IPS-11a (cell line): Measurements from ENCODE around the gene GALNT6.

Experiments used
- H3K4me3 ChIP-seq: one replicate; pipeline ENCODE4 v1.5.1; 2013; ENCODE audit warnings: low read depth, low read length, control low read depth

Gene GALNT6

DNA sequence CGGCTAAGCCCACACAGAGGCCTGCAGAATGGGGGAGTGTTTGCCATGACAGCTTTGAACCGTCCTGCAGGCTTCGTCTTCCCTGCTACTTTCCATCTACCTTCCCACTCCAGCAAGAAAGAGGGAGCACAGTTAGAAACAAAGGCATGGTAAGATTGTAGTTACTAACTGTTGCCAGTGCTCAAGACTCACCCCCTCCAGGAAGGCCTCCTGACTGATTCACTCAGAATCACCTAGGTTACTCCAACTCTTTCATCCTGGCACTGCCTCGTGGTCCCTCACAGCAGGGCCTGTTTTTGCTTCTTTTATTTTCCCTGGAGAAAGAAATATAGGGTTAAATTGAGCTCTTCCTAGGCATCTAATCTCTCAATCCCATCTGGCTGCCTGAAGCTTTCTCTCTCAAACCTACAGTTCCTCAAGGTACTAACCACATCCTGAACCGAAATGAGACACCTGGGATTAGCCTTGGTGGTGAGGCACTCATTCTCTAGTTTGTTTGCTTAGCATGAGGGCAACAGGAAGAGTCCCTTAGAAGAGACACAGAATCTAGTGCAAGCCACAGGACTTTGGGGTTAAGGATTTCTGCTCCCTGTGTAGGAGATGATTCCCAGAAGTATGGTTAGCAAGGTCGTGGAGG lies 7.8 kb downstream of the GALNT6 start:
- H3K4me3 ChIP-seq: no peak overlapping the region

DNA sequence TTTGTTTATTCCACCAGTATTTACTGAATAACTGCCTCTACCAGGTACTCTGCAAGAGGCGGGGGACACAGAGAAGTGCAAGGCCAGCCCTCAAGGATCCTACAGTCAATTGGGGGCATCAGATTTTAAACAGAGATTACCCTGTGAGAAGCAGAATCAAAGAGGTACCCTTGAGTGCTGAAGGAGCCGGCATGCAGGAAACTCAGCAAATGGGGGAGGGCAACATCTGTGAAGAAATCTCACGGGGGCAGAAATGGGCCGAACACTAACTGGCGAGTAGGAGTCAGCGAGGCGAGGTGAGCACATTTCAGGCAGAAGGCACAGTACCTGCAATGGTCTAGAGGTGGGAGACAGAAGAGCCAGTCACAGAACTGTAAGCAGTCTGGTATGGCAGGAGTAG lies 9.0 kb downstream of the GALNT6 start:
- H3K4me3 ChIP-seq: no peak overlapping the region

DNA sequence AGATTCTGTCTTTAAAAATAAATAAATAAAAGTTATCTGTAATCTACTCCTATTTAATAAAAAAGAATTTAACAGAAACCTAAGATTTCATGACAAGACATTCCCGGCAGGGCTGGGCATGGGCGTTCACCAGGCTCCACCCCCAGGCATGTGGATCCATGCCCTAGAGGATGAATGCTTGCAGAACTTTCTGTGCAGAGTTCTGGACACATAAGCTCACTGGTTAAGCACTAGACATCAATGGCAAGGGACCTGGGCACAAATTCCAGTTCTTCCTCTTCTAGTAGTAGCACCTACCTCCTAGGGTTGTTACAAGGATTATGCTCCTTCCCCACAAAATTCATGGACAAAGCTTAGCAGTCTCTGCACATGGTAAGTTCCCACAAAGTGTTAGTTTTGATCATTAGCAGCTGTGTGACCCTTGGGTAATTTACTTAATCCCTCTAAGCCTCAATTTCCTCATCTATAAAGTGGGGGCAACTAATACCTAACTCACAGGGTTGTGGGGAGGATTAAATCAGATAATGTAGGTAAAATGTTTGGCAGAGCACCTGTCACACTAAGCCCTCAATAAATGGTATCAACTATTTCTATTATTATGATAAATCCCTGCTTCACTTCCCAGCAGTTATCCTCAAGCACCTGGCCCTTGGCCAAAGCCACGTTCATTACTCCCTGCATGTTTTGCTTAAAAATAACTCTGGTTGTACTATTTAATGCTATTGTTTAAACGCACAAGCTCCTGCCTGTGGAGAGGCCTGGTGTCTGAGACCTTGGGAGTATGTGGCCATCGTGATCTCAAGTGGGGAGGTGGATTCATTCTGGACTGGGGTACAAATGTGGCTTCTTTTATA lies 9.8 kb downstream of the GALNT6 start:
- H3K4me3 ChIP-seq: no peak overlapping the region

DNA sequence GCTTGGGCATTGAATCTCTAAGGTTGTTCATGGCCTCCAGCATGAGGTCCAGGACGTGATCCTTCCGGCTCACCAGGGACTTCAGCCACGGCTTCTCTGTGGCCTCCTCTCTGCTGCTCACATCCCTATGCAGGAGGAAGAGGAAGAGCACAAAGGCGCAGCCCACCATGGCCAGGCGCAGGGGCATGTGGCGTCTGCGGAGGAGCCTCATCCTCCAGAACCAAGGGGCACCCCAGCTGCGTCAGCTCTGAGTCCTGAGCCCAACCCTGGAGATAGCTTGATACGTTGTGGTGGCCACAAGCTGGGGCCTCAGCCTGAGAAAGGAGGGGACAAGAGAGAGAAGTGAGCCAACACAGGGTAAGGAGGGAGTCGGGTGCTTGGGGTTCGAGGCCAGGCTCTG lies 11.6 kb downstream of the GALNT6 start:
- H3K4me3 ChIP-seq: no peak overlapping the region

DNA sequence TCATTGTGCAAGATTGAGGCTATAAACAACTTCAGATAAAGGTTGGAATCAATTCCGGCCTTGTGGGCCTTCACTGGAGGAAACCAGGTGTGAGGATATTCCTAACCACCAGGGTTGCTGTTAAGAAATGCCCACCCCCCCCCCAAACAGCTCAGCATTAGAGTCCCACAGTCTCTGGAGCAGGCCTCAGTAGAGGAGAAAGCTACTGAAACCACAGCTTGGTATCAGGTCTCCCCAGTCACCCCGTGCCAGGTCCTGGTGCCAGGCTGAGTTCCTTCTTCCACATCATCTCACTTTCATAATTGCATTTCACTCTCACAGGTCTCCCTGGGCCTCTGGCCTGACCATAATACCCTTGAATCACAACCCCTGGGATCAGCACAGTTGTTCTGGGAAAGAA lies 12.5 kb downstream of the GALNT6 start:
- no peak overlapping the region for H3K4me3 ChIP-seq

DNA sequence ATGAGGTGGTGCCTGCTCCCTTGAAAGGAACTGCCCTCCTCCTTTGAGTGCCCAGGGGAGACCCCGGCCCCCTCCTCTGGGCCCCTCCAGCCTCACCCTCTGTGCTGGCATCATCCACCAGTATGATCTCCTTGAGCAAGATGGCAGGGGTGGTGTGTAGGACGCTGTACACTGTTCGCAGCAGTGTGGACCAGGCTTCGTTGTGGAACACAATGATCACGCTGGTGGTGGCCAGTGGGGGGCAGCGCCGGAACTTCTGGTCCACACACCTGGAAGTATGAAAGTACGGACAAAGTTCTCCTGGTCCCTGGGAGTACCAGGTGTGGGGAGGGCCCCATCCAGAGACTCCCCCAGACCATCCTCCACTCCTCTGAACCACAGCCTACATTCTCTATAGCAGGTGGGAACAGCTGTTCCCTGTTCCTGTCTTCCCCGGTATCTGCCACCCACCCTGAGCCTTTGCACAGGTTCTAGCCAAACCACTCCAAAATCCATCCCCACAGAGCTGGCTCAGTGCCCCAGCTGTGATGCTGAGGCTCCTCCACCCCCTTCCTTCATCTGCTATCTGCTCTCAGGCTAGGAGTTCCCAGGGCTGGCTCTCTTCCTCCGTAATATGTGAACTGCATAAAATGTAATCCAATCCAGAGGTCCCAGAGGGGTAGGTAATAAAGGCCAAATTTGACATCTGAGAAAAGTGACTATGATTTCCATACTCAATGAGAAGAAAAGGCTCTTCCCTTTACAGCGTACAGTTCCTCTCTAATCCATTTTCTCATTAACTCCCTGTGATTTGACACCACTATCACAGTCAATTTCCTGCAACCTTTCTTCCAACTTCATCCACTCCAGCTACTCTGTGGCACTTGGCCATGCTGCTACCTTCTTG lies 13.9 kb downstream of the GALNT6 start:
- H3K4me3 ChIP-seq: no peak overlapping the region

DNA sequence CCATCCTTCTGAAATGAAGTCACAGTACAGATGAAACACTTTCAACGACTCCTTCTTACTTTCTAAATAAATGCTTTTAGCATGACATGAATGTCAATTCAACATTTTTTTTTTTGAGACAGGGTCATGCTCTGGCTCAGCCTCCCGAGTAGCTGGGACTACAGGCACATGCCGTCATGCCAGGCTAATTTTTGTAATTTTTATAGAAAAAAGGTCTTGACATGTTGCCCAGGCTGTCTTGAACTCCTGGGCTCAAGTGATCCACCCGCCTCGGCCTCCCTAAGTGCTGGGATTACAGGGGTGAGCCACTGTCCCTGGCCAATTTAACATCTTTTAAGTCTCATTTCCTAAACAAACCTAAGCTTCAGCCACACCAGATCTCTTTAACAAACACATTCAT lies 16.4 kb downstream of the GALNT6 start:
- H3K4me3 ChIP-seq: no peak overlapping the region

DNA sequence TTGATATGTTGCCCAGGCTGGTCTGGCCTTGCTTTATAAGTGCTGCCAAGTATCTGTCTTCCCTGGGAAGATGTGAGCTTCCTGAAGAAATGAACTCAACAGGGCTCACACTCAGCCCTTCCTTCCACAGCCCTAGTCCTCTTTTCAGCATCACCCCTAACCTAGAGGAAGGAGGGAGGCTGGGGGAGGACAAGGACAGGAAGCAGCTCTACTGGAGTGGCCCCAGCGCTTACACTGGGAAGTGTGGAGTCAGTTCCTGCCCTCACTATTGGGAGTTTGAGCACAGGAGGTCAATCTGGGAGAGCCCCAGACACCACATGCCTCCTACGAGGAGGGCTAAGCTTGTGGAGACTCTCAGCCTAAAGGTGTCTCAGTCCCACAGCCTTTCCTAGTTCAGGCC lies 16.8 kb downstream of the GALNT6 start:
- no peak overlapping the region for H3K4me3 ChIP-seq

DNA sequence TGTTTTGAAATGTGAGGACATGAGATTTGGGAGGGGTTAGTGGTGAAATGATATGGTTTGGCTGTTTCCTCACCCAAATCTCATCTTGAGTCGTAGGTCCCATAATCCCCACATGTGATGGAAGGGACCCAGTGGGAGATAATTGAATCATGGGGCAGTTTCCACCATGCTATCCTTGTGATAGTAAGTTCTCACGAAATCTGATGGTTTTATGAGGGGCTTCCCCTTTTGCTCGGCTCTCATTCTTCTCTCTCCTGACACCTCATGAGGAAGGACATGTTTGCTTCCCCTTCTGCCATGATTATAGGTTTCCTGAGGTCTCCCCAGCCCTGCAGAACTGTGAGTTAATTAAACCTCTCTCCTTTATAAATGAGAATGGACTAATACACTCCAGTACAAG lies 18.0 kb downstream of the GALNT6 start:
- no peak overlapping the region for H3K4me3 ChIP-seq

DNA sequence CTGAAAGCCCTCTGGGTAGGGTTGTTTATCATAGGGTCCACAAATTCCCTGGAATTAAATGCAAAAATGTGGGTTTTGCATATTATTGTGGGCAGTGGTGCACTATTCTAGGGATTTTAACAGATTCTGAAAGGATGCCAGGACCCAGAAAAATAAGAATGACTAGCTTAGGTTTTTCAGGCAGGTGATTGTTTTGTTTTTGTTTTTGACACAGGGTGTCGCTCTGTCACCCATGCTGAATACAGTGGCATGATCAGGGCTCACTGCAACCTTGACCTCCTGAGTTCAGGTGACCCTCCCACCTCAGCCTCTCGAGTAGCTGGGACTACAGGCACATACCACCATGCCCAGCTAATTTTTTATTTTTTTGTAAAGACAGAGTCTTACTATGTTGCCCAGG lies 19.2 kb downstream of the GALNT6 start:
- no peak overlapping the region for H3K4me3 ChIP-seq

DNA sequence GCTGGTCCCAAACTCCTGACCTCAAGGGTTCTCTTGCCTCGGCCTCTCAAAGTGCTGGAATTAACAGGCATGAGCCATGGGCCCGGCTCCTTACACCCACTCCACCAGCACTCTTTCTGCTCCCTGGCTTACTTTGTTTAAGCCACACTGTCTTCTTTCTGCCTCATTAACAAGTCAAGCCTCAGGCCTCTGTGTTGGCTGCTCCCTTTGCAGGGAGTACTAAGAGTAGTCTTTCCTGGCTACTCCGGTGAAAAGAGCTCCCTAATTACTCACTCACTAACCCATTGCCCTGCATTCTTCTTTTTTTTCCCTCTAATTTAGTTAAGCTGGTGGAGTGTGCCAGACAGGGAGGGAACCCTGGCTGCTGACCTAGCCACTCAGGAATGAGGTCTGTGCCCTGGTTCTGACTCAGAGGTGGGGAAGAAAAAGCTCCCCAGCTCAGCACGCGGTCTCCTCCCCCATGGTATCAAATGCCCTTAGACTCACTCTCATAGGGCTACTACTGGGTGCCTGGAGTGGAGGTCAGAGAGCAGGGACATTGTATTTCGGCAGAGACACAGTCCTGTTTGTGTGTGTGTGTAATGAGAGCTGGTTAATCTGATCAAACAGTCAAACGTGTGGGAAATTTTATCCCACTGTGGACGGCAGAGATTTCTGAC lies 19.8 kb downstream of the GALNT6 start:
- no peak overlapping the region for H3K4me3 ChIP-seq

DNA sequence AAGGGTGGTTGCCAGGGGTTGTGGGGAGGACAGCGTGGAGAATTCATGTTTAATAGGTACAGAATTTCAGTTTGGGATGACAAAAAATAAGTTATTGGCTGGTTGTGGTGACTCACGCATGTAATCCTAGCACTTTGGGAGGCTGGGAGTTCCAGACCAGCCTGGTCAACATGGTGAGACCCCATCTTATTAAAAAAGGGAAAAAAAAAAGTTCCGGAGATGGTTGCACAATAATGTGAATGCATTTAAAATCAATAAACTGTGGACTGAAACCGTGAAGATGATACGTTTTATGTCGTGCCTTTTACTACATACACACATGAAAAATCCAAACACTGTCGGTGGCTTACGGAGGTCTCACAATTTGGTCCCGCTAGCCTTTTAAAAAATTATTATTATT lies 20.5 kb downstream of the GALNT6 start:
- no peak overlapping the region for H3K4me3 ChIP-seq

DNA sequence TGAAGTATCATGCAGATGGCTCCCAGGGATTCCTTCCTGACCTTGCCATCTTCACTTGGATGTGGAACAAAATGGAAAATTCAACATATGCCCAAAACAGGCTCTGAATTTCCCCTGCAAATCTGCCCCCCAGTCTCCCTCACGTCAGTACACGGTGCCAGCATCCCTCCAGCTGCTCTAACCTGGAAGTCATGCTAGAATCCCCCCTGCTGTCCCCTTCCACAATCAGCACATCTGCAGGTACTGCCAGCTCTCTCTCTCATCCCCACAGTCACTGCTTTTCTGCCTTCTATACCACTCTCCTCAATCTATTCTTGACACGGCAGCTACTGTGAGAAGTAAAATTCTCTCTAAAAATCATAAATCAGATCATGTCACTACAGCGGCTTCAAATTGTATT lies 21.6 kb downstream of the GALNT6 start:
- no peak overlapping the region for H3K4me3 ChIP-seq

DNA sequence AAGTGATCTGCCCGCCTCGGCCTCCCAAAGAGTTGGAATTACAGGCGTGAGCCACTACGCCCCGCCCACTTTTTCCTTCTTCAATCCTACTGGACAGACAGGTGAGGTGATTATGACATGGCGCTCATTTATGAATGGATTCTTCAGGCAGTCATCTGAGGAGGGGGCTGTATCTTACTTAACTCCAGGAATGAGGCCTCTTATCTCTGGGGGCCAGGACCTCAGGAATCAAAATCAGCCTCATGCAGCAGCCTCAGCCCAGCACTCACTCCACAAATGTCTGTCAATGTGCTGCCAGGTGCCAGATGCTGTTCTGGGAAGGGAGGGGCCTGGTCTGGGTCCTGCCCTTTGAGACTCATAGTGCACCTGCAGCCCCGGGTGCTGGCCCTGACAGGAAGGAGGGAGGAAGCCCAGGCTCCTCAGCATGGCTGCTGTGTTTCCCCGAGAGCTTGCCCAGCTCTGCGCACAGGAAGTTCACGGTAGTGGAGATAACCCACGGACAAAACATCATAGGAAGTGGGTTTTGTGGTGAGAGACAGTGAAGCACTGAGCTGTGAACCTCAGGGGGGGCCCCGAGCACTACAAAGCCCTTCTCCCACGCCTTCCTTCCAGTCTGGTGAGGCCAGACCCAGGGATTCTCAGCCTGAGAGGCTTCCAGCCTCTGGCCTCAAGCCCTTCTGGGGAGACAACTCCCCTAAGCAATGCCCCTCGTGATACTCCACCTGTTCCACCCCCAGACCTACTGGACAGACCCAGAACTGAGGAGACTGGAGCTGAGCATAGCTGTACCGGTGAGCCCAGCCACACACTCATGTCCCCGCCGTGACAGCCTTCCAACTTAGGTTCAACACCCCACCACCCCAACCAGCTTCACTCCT lies 22.3 kb downstream of the GALNT6 start:
- no peak overlapping the region for H3K4me3 ChIP-seq

DNA sequence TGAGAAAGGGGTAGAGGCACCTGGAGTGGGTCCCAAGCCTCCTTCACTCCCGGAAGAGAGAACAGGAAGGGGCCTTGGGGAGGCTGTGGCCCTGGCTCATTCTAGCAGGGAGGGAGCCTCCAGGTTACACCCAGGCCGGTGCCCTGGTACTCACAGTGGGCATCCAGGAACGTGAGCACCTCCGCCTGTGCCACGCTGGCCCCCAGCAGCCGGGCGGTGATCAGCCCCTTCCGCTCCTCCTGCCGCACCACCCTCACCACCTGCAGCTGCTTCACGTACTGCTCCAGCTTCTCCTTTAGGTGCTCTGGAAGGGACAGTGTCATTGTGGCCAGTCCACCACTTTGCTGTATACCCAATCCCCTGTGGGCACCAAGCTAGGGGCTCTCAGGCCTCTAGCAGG lies 25.9 kb downstream of the GALNT6 start:
- no peak overlapping the region for H3K4me3 ChIP-seq

DNA sequence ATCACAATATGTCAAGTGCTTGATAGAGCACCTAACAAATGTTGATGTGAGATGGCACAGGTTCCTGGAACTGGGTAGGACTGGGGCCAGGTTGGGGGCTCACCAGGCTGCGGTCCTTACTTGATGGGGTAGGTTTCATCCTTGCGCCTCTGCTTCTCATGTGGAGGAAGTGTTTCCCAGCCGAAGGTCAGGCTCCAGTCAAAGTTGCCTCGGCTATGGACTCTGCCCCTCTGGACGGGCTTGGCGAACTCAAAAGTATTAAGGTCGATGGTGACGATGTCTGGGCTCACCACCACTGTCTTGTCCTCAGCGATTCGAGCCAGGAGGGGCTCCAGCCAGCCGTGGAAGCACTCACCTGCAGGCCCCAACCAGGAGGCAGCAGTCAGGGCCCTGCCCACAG lies 27.2 kb downstream of the GALNT6 start:
- H3K4me3 ChIP-seq: no peak overlapping the region

DNA sequence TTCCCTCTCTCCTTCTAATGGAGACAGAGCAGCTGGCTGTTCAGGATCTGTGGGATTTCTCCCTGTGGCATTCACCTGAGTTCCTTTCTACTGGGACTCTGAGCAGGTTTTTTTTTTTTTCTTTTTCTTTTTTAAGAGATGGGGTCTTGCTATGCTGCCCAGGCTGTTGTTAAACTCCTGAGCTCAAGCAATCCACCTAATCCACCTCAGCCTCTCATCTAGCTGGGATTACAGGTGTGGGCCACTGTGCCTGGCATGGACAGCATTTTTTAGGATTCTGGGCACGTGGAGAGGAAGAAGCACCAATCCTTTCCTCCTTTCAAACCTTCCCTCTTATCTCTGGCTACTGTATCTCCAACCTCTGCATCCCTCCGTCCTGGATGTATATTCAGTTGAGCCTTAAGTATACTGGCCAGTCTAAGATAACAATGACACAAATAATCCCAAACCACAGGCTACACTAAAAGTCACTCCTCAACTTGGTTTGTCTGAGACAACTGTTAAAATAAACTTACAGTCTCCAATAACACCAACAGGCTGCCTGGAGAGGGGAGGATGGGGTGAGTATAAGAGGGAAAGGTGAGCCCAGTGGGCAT lies 28.4 kb downstream of the GALNT6 start:
- H3K4me3 ChIP-seq: no peak overlapping the region

DNA sequence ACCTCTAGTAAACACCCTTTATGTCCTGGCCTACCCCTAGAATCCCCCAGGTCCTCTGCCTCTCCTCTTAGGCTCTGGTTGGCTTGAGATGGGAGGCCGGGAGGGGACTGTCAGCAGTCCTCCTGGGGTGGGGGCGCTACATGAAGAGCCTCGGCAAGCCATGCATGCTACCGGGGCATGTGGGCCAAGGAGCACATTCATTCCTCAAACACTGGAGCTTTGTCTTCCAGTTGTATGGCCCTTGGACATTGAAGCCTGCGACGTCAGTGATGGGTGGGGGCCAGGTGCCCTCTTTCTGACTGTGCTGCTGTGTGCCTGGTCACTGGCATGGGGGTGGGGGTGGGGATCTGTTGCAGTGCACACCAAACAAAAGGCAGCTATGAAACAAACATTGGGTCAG lies 28.9 kb downstream of the GALNT6 start:
- H3K4me3 ChIP-seq: no peak overlapping the region

DNA sequence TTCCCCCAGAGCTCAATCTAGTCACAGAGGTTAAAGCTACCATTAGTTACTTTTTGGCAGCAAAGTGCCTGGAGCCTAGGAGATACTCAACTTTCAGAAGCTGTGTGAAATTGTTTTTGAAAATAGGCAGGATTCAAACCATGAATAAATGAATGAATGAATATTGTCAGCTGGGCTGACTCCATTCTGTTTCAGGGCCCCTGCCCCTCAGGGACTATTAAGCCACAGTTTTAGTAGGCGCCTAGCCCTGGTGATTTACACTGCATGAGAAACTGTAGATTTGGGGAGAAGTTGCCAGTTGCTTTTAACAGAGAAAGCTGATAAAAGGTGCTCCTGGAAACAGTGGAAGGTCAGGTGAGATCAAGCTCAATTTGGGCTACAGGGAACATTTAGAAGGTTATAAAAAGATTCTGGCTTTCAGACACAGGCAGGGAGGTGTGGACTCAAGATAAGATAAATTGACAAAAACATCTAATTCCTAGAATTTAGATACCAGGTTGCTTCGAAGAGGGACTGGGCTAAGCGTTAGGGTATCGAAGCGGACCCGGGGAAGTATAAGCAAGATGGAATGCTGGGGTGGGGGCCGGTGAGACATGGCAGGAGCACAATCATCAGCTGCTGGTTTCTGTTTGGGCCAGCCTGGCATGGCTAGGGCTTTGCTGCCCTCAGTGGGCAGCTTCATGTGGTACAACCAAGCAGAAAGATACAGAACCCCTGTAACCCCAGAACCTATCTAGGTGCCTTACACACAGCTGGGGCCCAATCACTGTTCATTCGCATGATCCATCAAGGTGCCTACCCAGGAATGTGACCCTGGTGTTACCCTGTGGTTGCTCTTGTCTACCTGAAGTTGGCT lies 29.8 kb downstream of the GALNT6 start:
- H3K4me3 ChIP-seq: no peak overlapping the region
